Activated CD4-positive, alpha-beta T cell treated with anti-CD3 and anti-CD28 coated beads for 36 hours (primary cell): ENCODE results near the gene PIP5K1B. TPM values are rescaled to one million over a fixed set of nuclear protein-coding genes. Genes with fewer than 3 reads are reported as not detected.
"Not testable (repeated sequence)": the region's sequence is repeated elsewhere in the genome, so short reads cannot be mapped to it uniquely, and the experiment has no call there.

Source experiments
- ATAC-seq: fragments of 200-7000 bp; cut with Tn5 transposase; one replicate; pipeline ENCODE4 v1.10.0; 2021; ENCODE audit warnings: mild to moderate bottlenecking, moderate library complexity
- CTCF ChIA-PET: fragments of 350-600 bp; sonication (Branson Sonifier 250); formaldehyde crosslinking; loops from one replicate; lab custom pipeline; 2021; ENCODE audit warnings: antibody characterized with exemption; lab: Charles Lee
- POLR2A ChIA-PET: fragments of 350-600 bp; sonication (Branson Sonifier 250); formaldehyde crosslinking; loops from one replicate; lab custom pipeline; 2021; ENCODE audit warnings: antibody characterized with exemption, inconsistent platforms; lab: Charles Lee
- DNase-seq: peaks from one replicate; pipeline ENCODE4 v3.0.0-alpha.2; 2020
- H3K27ac Mint-ChIP-seq: one replicate; pipeline ENCODE4 v1.8.0; 2021; ENCODE audit warnings: mixed read lengths
- H3K27me3 Mint-ChIP-seq: one replicate; pipeline ENCODE4 v1.8.0; 2021; ENCODE audit warnings: mixed read lengths
- H3K36me3 Mint-ChIP-seq: one replicate; pipeline ENCODE4 v1.8.0; 2021; ENCODE audit warnings: low read depth, mixed read lengths
- H3K4me1 Mint-ChIP-seq: one replicate; pipeline ENCODE4 v1.8.0; 2021; ENCODE audit warnings: mixed read lengths
- H3K4me3 Mint-ChIP-seq: one replicate; pipeline ENCODE4 v1.8.0; 2021; ENCODE audit warnings: mild to moderate bottlenecking, moderate library complexity, mixed read lengths
- H3K9me3 Mint-ChIP-seq: one replicate; pipeline ENCODE4 v1.8.0; 2021; ENCODE audit warnings: low read depth, mixed read lengths
- intact Hi-C, 2 experiments: fragments of 100-400 bp; cut with DNase I in 1 of 2; cut with micrococcal nuclease in 1 of 2; formaldehyde crosslinking; loops; one replicate each; pipeline versions ENCODE4 v1.14.2 to v1.15.1; 2022 to 2024; cut with DNase I, micrococcal nuclease
- total RNA-seq, 2 experiments: library from RNA; stranded (reverse); gene quantifications; one replicate each; pipeline ENCODE4 v1.2.3, GENCODE V29; 2021

The PIP5K1B gene
- total RNA-seq, 2 experiments from 2014 or later = 1.6 TPM

GRCh38 chr9:68692519-68692918 is 12.5 kb upstream of the PIP5K1B start:
- no peak overlapping the region for H3K4me3 Mint-ChIP-seq
- peaks cover 23% of the 10 kb centered on the region for H3K27me3 Mint-ChIP-seq
- ChIA-PET POLR2A (no interaction called here), CTCF (interaction anchor here (1.3 kb wide), 1 partner anchor 8 kb away, joined by 4 read pairs; no protein-coding TSS in a partner anchor)
- no peak for ATAC-seq
- H3K36me3 Mint-ChIP-seq = no peaks in the 10 kb centered on the region
- no peaks in the 10 kb centered on the region for H3K9me3 Mint-ChIP-seq
- no peak overlapping the region for H3K27ac Mint-ChIP-seq
- intact Hi-C loops = no loop called here
- H3K4me1 Mint-ChIP-seq = no peaks in the 10 kb centered on the region
- no peak for DNase-seq

GRCh38 chr9:68694125-68694524 is 10.9 kb upstream of the PIP5K1B start:
- ChIA-PET POLR2A (no interaction called here), CTCF (no interaction called here)
- no peaks in the 10 kb centered on the region for H3K4me1 Mint-ChIP-seq
- no peak overlapping the region for H3K27ac Mint-ChIP-seq
- H3K27me3 Mint-ChIP-seq = peaks cover 37% of the 10 kb centered on the region
- H3K9me3 Mint-ChIP-seq = no peaks in the 10 kb centered on the region
- ATAC-seq (no peak), DNase-seq (no peak)
- no peaks in the 10 kb centered on the region for H3K36me3 Mint-ChIP-seq
- intact Hi-C loops = no loop called here
- no peak overlapping the region for H3K4me3 Mint-ChIP-seq

DNA sequence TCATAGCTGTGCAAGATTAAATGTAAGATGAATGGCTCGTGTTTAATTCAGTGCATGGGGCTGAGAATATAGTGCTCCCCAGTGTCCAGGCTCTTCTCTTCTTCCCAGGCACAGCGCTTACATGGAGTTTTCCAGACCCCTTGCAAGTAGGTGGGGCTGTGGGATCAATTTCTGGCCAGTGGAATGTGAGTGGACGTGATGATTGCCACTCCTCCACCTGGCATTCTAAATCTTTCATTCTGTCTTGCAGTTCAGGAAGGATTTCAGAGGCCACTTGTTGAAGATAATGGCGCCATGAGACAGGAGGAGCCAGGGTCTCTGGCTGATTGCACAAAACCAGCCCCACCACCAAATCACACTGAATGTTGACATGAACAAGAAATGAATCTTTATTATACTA is 7.2 kb upstream of the PIP5K1B start:
- H3K4me3 Mint-ChIP-seq = no peak overlapping the region
- DNase-seq = no peak
- H3K27me3 Mint-ChIP-seq = peaks cover 53% of the 10 kb centered on the region
- ChIA-PET POLR2A (no interaction called here), CTCF (interaction anchor here (0.6 to 1.4 kb wide), 2 partner anchors 63 to 112 kb away, joined by 3 read pairs; no protein-coding TSS in a partner anchor)
- no peaks in the 10 kb centered on the region for H3K36me3 Mint-ChIP-seq
- H3K4me1 Mint-ChIP-seq = no peaks in the 10 kb centered on the region
- intact Hi-C loops = no loop called here
- no peak overlapping the region for H3K27ac Mint-ChIP-seq
- no peak for ATAC-seq
- H3K9me3 Mint-ChIP-seq = no peaks in the 10 kb centered on the region

DNA sequence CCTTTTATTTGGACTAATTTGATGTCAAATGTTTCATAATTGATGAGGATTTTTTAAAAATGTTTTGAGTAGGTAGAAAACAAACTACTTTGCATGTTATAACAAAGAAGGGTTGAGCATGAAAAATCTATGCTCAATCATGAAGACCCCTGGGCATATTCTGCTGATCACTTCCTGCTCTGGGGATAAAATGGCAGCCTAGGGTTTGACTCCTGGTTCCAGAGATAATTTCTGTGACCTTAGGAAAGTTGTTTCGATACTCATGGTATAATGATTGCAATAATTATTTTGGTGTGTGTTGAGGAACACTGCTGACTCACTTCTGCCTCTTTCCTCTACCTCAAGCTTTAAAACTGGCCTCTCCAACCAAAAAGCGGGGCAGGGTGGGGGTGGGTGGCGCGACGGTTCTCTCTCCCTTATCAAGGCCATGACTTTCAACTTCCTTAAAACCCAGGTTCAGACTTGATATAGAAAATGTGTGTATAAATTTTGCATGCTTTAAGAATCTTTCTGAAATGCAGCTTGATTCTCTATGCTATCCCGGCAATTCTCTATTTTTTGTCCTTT is 6.0 kb upstream of the PIP5K1B start:
- H3K27ac Mint-ChIP-seq = no peak overlapping the region

DNA sequence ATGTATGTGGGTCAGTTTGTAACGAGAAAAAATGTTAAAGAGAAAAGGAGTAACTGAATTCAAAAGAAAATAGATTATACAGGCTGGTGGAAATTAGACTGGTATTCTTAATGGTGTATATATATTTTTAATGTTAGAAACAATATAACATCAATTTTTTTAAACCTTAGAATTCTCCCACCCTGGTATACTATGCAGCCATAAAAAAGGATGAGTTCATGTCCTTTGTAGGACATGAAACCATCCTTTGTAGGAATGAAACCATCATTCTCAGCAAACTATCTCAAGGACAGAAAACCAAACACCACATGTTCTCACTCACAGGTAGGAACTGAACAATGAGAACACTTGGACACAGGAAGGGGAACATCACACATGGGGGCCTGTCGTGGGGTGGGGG is 5.4 kb upstream of the PIP5K1B start:
- ATAC-seq, H3K36me3 Mint-ChIP-seq, H3K4me1 Mint-ChIP-seq, DNase-seq, POLR2A ChIA-PET, H3K27ac Mint-ChIP-seq, H3K4me3 Mint-ChIP-seq, H3K9me3 Mint-ChIP-seq: not testable (repeated sequence)
- intact Hi-C loops = loop anchor here in 1 of 2 experiments (10.0 kb wide), 1 partner anchor 325 kb away; no protein-coding TSS in a partner anchor
- CTCF ChIA-PET = interaction anchor here (1.1 kb wide), 1 partner anchor 300 kb away, joined by 3 read pairs; no protein-coding TSS in a partner anchor
- H3K27me3 Mint-ChIP-seq = peaks cover 61% of the 10 kb centered on the region

More for the DNA sequence above, 6.0 kb upstream of the PIP5K1B start:
- ChIA-PET POLR2A (no interaction called here), CTCF (interaction anchor here (1.0 kb wide), 1 partner anchor 300 kb away, joined by 4 read pairs; no protein-coding TSS in a partner anchor)
- no peaks in the 10 kb centered on the region for H3K36me3 Mint-ChIP-seq
- ATAC-seq = no peak
- H3K4me3 Mint-ChIP-seq = no peak overlapping the region
- no peaks in the 10 kb centered on the region for H3K9me3 Mint-ChIP-seq
- peaks cover 60% of the 10 kb centered on the region for H3K27me3 Mint-ChIP-seq
- no peak for DNase-seq
- no peaks in the 10 kb centered on the region for H3K4me1 Mint-ChIP-seq
- intact Hi-C loops = no loop called here

- DNase-seq (no peak), ATAC-seq (no peak)
- H3K27ac Mint-ChIP-seq = no peak overlapping the region
- POLR2A ChIA-PET = no interaction called here
- peaks cover 71% of the 10 kb centered on the region for H3K27me3 Mint-ChIP-seq
- H3K36me3 Mint-ChIP-seq = no peaks in the 10 kb centered on the region
- CTCF ChIA-PET = no interaction called here
- no peak overlapping the region for H3K4me3 Mint-ChIP-seq
- intact Hi-C loops = loop anchor here in 1 of 2 experiments (10.0 kb wide), 1 partner anchor 322 kb away; no protein-coding TSS in a partner anchor
- no peaks in the 10 kb centered on the region for H3K9me3 Mint-ChIP-seq
- H3K4me1 Mint-ChIP-seq = peaks cover 18% of the 10 kb centered on the region
Measured at GRCh38 chr9:68702493-68702892, 2.5 kb upstream of the PIP5K1B start.

- POLR2A ChIA-PET = no interaction called here
- CTCF ChIA-PET = interaction anchor here (1.1 kb wide), 1 partner anchor 77 kb away, joined by 3 read pairs; no protein-coding TSS in a partner anchor
- ATAC-seq = no peak
Measured at GRCh38 chr9:68703672-68704071, 1.4 kb upstream of the PIP5K1B start.

DNA sequence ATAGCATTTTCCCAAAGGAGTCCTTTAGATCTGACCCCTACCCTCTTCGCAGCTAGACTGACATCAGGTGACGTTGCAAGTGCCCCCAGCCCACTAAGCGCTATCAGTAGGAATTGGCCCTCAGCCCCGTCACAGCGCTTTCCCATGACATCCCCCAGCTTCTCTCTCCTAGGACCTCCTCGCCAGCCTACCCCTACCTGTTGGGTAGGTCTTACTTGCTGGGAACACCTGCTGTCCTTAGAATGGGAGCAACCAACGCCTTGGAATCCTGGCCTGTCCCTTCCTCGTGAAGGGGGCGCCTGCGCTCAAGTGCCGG is 584 bp upstream of the PIP5K1B start:
- Mint-ChIP-seq H3K27me3 (peaks cover 67% of the 10 kb centered on the region), H3K36me3 (no peaks in the 10 kb centered on the region), H3K4me3 (peak overlapping the region; percentile 52), H3K4me1 (peaks cover 18% of the 10 kb centered on the region), H3K27ac (no peak overlapping the region), H3K9me3 (no peaks in the 10 kb centered on the region)
- CTCF ChIA-PET = interaction anchor here (0.6 to 1.1 kb wide), 2 partner anchors 76 to 373 kb away, joined by 3 to 4 read pairs; no protein-coding TSS in a partner anchor
- no peak for DNase-seq
- POLR2A ChIA-PET = no interaction called here
- intact Hi-C loops = loop anchor here in 1 of 2 experiments (2.0 to 10.0 kb wide), 2 partner anchors 76 to 320 kb away; a partner anchor contains a TSS
- no peak for ATAC-seq

More at GRCh38 chr9:68703672-68704071, 1.4 kb upstream of the PIP5K1B start:
- Mint-ChIP-seq H3K4me1 (peaks cover 18% of the 10 kb centered on the region), H3K27ac (no peak overlapping the region), H3K4me3 (no peak overlapping the region), H3K9me3 (no peaks in the 10 kb centered on the region), H3K27me3 (peaks cover 68% of the 10 kb centered on the region), H3K36me3 (no peaks in the 10 kb centered on the region)
- no peak for DNase-seq
- intact Hi-C loops = loop anchor here in 1 of 2 experiments (2.0 to 10.0 kb wide), 2 partner anchors 77 to 321 kb away; a partner anchor contains a TSS

DNA sequence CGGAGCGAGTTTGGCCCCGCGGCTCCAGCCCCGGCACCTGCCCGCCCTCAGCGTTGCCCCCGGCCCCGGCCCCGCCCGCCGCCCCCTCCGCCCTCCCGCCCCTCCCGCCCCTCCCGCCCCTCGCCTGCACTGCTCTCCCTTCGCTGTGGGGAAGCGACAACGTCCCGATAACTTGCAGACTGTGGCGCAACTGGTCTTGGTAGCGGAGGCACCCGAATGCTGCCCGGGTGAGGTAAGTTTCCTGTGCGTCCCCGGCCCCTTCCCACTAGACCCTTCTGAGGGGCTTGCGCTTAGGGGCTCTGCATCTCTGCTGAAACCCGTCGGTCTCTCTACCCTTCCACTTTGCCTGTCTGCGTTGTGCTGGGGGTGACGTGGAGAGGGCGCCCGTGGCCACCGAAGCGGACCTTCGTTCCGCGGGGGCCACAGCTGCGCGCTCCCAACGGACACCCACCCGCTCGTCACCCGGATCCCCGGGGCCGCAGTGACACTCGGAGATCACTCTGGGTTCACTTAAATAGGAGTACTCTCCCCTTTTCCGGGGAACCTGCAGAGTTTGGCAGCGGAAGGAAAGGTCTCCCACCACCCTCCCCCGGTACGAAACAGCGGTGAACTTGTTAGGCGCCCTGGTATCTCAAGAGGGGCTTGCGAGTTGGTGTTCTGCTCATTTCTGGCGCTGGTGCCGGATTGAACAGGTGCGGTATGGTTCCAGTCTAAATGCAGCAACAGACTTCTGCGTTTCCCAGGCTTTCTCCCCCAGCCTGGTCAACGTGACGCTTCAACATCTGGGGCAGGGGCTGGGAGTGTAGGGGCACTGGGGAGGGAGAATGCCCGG is 707 bp downstream of the PIP5K1B start:
- ChIA-PET CTCF (no interaction called here), POLR2A (no interaction called here)
- Mint-ChIP-seq H3K4me3 (peak overlapping the region; percentile 76), H3K9me3 (no peaks in the 10 kb centered on the region), H3K27me3 (peaks cover 65% of the 10 kb centered on the region), H3K36me3 (no peaks in the 10 kb centered on the region), H3K4me1 (peaks cover 18% of the 10 kb centered on the region), H3K27ac (no peak overlapping the region)
- peak; percentile 17 for DNase-seq
- intact Hi-C loops = loop anchor here in 1 of 2 experiments (1.0 to 10.0 kb wide), 4 partner anchors 75 to 319 kb away; a partner anchor contains a TSS
- ATAC-seq = peak; percentile 12

DNA sequence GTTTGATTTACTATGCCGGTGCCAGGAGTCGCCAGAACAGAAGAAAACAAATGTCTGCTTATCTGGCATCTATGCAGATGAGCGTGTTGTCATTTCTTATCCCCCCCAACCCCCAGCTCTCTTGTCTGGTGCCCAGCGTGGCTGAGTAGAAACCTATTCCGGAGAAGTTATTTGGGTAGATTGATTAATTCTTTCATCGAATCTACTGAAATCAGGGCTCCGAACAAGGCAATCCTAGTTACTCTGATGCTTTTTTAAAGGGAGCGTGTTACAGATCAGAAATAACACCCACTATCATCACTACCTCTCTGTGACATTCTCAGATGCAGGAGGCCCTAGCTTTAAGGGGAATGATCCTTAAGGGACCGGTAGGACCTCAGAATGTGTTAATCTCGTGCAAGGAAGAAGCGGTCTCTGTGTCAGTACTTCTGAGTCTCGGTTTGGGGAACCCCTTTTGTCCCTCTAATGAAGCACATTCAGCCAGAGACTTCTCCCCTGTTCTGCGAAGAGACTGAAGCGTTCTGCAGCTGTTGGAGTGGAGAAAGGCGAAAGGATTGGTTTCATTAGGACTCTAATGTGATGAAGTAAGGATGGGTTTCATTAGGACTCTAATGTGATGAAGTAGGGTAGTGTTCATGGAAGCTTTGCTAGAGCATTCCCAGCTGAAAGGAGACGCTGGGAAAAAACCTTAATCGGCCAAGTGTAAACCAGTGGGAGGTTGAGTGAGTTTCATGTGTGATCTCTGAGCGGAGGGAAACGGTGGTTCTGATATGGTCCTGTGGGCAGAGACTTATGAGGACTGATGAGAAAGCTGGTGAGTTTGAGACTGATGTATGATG is 1.5 kb downstream of the PIP5K1B start:
- DNase-seq = no peak
- intact Hi-C loops = loop anchor here in 1 of 2 experiments (10.0 kb wide), 1 partner anchor 318 kb away; no protein-coding TSS in a partner anchor
- Mint-ChIP-seq H3K4me1 (peaks cover 18% of the 10 kb centered on the region), H3K27ac (no peak overlapping the region), H3K36me3 (no peaks in the 10 kb centered on the region), H3K27me3 (peaks cover 63% of the 10 kb centered on the region), H3K4me3 (peak overlapping the region; percentile 76), H3K9me3 (no peaks in the 10 kb centered on the region)
- no peak for ATAC-seq
- CTCF ChIA-PET = interaction anchor here (1.0 kb wide), 1 partner anchor 123 kb away, joined by 4 read pairs; no protein-coding TSS in a partner anchor
- POLR2A ChIA-PET = no interaction called here
